A673 (cell line): Measurements from ENCODE around the gene ZNF446. TPM values are rescaled to one million over a fixed set of nuclear protein-coding genes. Genes with fewer than 3 reads are reported as not detected.
"Not testable (repeated sequence)": the region's sequence is repeated elsewhere in the genome, so short reads cannot be mapped to it uniquely, and the experiment has no call there.

ENCODE experiments used
- BruUV-seq: library from RNA; stranded (reverse); fragments of 400-500 nt; replicated peaks from 2 replicates; lab custom pipeline; 2021; lab: Mats Ljungman, UMichigan
- CTCF ChIA-PET: fragments of 300-600 bp; sonication (Branson Sonifier 250); formaldehyde crosslinking; loops from one replicate; lab custom pipeline; 2022; ENCODE audit warnings: antibody characterized with exemption; lab: Charles Lee
- POLR2A ChIA-PET: fragments of 300-600 bp; sonication (Branson Sonifier 250); formaldehyde crosslinking; loops from one replicate; lab custom pipeline; 2022; ENCODE audit warnings: antibody characterized with exemption; ENCODE audit not compliant: low non-redundant PET; lab: Charles Lee
- DNase-seq: peaks from one replicate; pipeline ENCODE4 v3.0.0-alpha.2; 2015; ENCODE audit warnings: low spot score
- H3K27ac ChIP-seq: fragments of 200-600 bp; sonication (generic); 2 replicates; pipeline ENCODE4 v1.5.1; 2016; ENCODE audit warnings: mixed run types, low read depth, mild to moderate bottlenecking, mixed read lengths, antibody characterized with exemption, low read length; ENCODE audit not compliant: poor library complexity, severe bottlenecking
- H3K27me3 ChIP-seq: fragments of 200-600 bp; sonication (generic); replicated peaks from 2 replicates; pipeline ENCODE4 v1.6.1; 2017; ENCODE audit warnings: mixed run types, low read depth, mild to moderate bottlenecking, mixed read lengths, antibody characterized with exemption, low read length; ENCODE audit not compliant: insufficient read depth, poor library complexity
- H3K36me3 ChIP-seq: fragments of 200-600 bp; sonication (generic); 2 replicates; pipeline ENCODE4 v1.6.1; 2016; ENCODE audit warnings: mixed run types, mild to moderate bottlenecking, mixed read lengths, antibody characterized with exemption, low read length; ENCODE audit not compliant: insufficient read depth, poor library complexity, severe bottlenecking
- H3K4me1 ChIP-seq: fragments of 200-600 bp; sonication (generic); 2 replicates; pipeline ENCODE4 v1.6.1; 2017; ENCODE audit warnings: mixed run types, mild to moderate bottlenecking, mixed read lengths, antibody characterized with exemption, low read length; ENCODE audit not compliant: insufficient read depth, poor library complexity, severe bottlenecking
- H3K4me3 ChIP-seq: fragments of 200-600 bp; sonication (generic); 2 replicates; pipeline ENCODE4 v1.5.1; 2016; ENCODE audit warnings: low read depth, mixed run types, mild to moderate bottlenecking, mixed read lengths, low read length; ENCODE audit not compliant: poor library complexity, severe bottlenecking
- H3K9me3 ChIP-seq: fragments of 200-600 bp; sonication (generic); 2 replicates; pipeline ENCODE4 v1.6.1; 2016; ENCODE audit warnings: mixed run types, low read depth, mild to moderate bottlenecking, mixed read lengths, antibody characterized with exemption, low read length; ENCODE audit not compliant: poor library complexity, severe bottlenecking
- CTCF ChIP-seq: fragments of 300-800, 200-600 bp; sonication (generic); conservative IDR thresholded peaks from 2 replicates; pipeline ENCODE4 v1.5.1; 2017; ENCODE audit warnings: low read depth, mild to moderate bottlenecking, antibody characterized with exemption, low read length, moderate library complexity, mixed read lengths
- EZH2 ChIP-seq: fragments of 200-600 bp; sonication (generic); IDR thresholded peaks from 2 replicates; pipeline ENCODE4 v1.6.1; 2017; ENCODE audit warnings: borderline replicate concordance, low read depth, mild to moderate bottlenecking, mixed read lengths, antibody characterized with exemption, low read length; ENCODE audit not compliant: poor library complexity, severe bottlenecking
- intact Hi-C: fragments of 100-400 bp; cut with micrococcal nuclease; formaldehyde crosslinking; loops from one replicate; pipeline ENCODE4 v1.10.0; 2022; ENCODE audit not compliant: unreplicated experiment
- total RNA-seq: library from RNA; stranded (reverse); gene quantifications from 2 replicates; pipeline ENCODE4 v1.2.3, GENCODE V29; 2021

The ZNF446 gene
- total RNA-seq, 1 experiment from 2014 or later, result 7.7 TPM

GRCh38 chr19:58480831-58481230 is 4.7 kb downstream of the ZNF446 start:
- POLR2A ChIA-PET, result no interaction called here
- no TSS peak for BruUV-seq
- intact Hi-C loops, result no loop called here
- Histone ChIP-seq H3K27ac (no peak overlapping the region), H3K36me3 (no peaks in the 10 kb centered on the region), H3K9me3 (no peaks in the 10 kb centered on the region), H3K4me1 (peaks cover 6% of the 10 kb centered on the region), H3K4me3 (no peak overlapping the region), H3K27me3 (no peaks in the 10 kb centered on the region)
- DNase-seq, result no peak
- no peak for TF ChIP-seq CTCF
- CTCF ChIA-PET, result no interaction called here

- CTCF ChIA-PET, result no interaction called here
Measured at GRCh38 chr19:58482372-58482771, 6.2 kb downstream of the ZNF446 start.

GRCh38 chr19:58483776-58484175 is 7.6 kb downstream of the ZNF446 start:
- no peak for DNase-seq
- CTCF ChIA-PET, result no interaction called here
- BruUV-seq, result no TSS peak
- POLR2A ChIA-PET, result no interaction called here
- no peak for TF ChIP-seq EZH2
- TF ChIP-seq CTCF, result no peak
- H3K4me1 ChIP-seq, result no peaks in the 10 kb centered on the region
- H3K36me3 ChIP-seq, result no peaks in the 10 kb centered on the region
- no peaks in the 10 kb centered on the region for H3K9me3 ChIP-seq
- no peak overlapping the region for H3K4me3 ChIP-seq
- intact Hi-C loops, result no loop called here
- H3K27ac ChIP-seq, result no peak overlapping the region
- no peaks in the 10 kb centered on the region for H3K27me3 ChIP-seq

More at GRCh38 chr19:58482372-58482771, 6.2 kb downstream of the ZNF446 start:
- H3K9me3 ChIP-seq, result no peaks in the 10 kb centered on the region
- TF ChIP-seq CTCF (no peak), EZH2 (no peak)
- no peaks in the 10 kb centered on the region for H3K4me1 ChIP-seq
- no peak overlapping the region for H3K4me3 ChIP-seq
- BruUV-seq, result no TSS peak
- H3K27me3 ChIP-seq, result no peaks in the 10 kb centered on the region
- intact Hi-C loops, result no loop called here
- POLR2A ChIA-PET, result no interaction called here
- DNase-seq, result no peak
- no peak overlapping the region for H3K27ac ChIP-seq
- H3K36me3 ChIP-seq, result no peaks in the 10 kb centered on the region

- CTCF ChIA-PET, H3K27me3 ChIP-seq, BruUV-seq, H3K9me3 ChIP-seq, H3K4me3 ChIP-seq, intact Hi-C loops, H3K4me1 ChIP-seq, DNase-seq, H3K36me3 ChIP-seq, H3K27ac ChIP-seq: not testable (repeated sequence)
- POLR2A ChIA-PET, result interaction anchor here (0.6 kb wide), 1 partner anchor 75 kb away, joined by 17 read pairs; no protein-coding TSS in a partner anchor
Measured at GRCh38 chr19:58484349-58484748, 8.2 kb downstream of the ZNF446 start.
